HepG2 (cell line): ENCODE data around the gene PDCD10. TPM values are rescaled to one million over a fixed set of nuclear protein-coding genes. Genes with fewer than 3 reads are reported as not detected.

ENCODE experiments used
- DNMT1 ChIP-seq: sonication (generic); formaldehyde crosslinking; IDR thresholded peaks from 2 replicates; pipeline ENCODE4 v1.5.1; 2020; ENCODE audit warnings: mild to moderate bottlenecking, missing genetic modification reagents
- KMT2B ChIP-seq: IDR thresholded peaks from 2 replicates; pipeline ENCODE4 v1.6.1; 2016; ENCODE audit warnings: missing genetic modification reagents, missing compliant biosample characterization
- MAFG ChIP-seq: sonication (generic); formaldehyde crosslinking; IDR thresholded peaks from 2 replicates; pipeline ENCODE4 v1.5.1; 2020; ENCODE audit warnings: mild to moderate bottlenecking, missing genetic modification reagents
- NCOA5 ChIP-seq: sonication (generic); formaldehyde crosslinking; IDR thresholded peaks from 2 replicates; pipeline ENCODE4 v1.4.0; 2020; ENCODE audit warnings: missing genetic modification reagents
- NONO ChIP-seq, 2 experiments: fragments of 450-650 bp in 1 of 2; sonication (generic) in 1 of 2; formaldehyde crosslinking in 1 of 2; IDR thresholded peaks in 1 of 2; conservative IDR thresholded peaks in 1 of 2; 2 replicates each; pipeline versions ENCODE4 v1.6.1 to v1.8.0; 2017 to 2022; ENCODE audit warnings: mild to moderate bottlenecking in 1 of 2, missing genetic modification reagents in 1 of 2, moderate library complexity in 1 of 2
- POGZ ChIP-seq: sonication (generic); formaldehyde crosslinking; IDR thresholded peaks from 2 replicates; pipeline ENCODE4 v1.4.0; 2020; ENCODE audit warnings: mild to moderate bottlenecking, missing genetic modification reagents
- POLR2AphosphoS2 ChIP-seq: IDR thresholded peaks from 2 replicates; pipeline ENCODE4 v1.6.1; 2011; ENCODE audit warnings: low read depth, low read length, improper control_type of control experiment
- RAD51 ChIP-seq: fragments of 450-650 bp; IDR thresholded peaks from 2 replicates; pipeline ENCODE4 v1.6.1; 2016; ENCODE audit warnings: borderline replicate concordance
- SRSF4 ChIP-seq: fragments of 200-400 bp; formaldehyde crosslinking; IDR thresholded peaks from one replicate; pipeline ENCODE4 v1.6.1; 2018; ENCODE audit warnings: mild to moderate bottlenecking, low read depth, low read length, moderate library complexity; ENCODE audit not compliant: poor library complexity, severe bottlenecking
- THRA ChIP-seq: sonication (generic); formaldehyde crosslinking; IDR thresholded peaks from 2 replicates; pipeline ENCODE4 v1.4.0; 2020; ENCODE audit warnings: missing genetic modification reagents, borderline replicate concordance
- ZBTB37 ChIP-seq: sonication (generic); formaldehyde crosslinking; IDR thresholded peaks from 2 replicates; pipeline ENCODE4 v1.4.0; 2020; ENCODE audit warnings: mild to moderate bottlenecking, missing genetic modification reagents
- ZFP36L1 ChIP-seq: sonication (generic); formaldehyde crosslinking; IDR thresholded peaks from 2 replicates; pipeline ENCODE4 v1.8.0; 2022; ENCODE audit warnings: mild to moderate bottlenecking, missing genetic modification reagents, moderate library complexity
- ZNF235 ChIP-seq: sonication (generic); formaldehyde crosslinking; IDR thresholded peaks from 2 replicates; pipeline ENCODE4 v1.8.1; 2023; ENCODE audit warnings: mild to moderate bottlenecking, missing genetic modification reagents, borderline replicate concordance
- ZNF274 ChIP-seq: sonication (generic); formaldehyde crosslinking; IDR thresholded peaks from 2 replicates; pipeline ENCODE4 v1.5.1; 2020; ENCODE audit warnings: mild to moderate bottlenecking, missing genetic modification reagents
- ZNF343 ChIP-seq: sonication (generic); formaldehyde crosslinking; IDR thresholded peaks from 2 replicates; pipeline ENCODE4 v1.4.0; 2020; ENCODE audit warnings: mild to moderate bottlenecking, missing genetic modification reagents
- ZNF768 ChIP-seq: sonication (generic); formaldehyde crosslinking; IDR thresholded peaks from 2 replicates; pipeline ENCODE4 v1.4.0; 2020; ENCODE audit warnings: missing genetic modification reagents
- ZSCAN29 ChIP-seq: sonication (generic); formaldehyde crosslinking; conservative IDR thresholded peaks from 2 replicates; pipeline ENCODE4 v1.4.0; 2020; ENCODE audit warnings: mild to moderate bottlenecking, missing genetic modification reagents
- ZUFSP ChIP-seq: sonication (generic); formaldehyde crosslinking; IDR thresholded peaks from 2 replicates; pipeline ENCODE4 v1.9.0; 2021; ENCODE audit warnings: missing genetic modification reagents, mild to moderate bottlenecking, borderline replicate concordance
- polyA plus RNA-seq, 8 experiments: library from polyadenylated mRNA; depleted of rRNA in 3 of 8; stranded (reverse) in 7 of 8; unstranded in 1 of 8; fragments of >200 nt; fragmentation: Illumina TruSeq in 4 of 8; extraction: Trizol in 4 of 8; gene quantifications; 2 replicates each; pipeline versions ENCODE4 v1.2.1 to v1.2.3, GENCODE V29; 2011 to 2016; ENCODE audit warnings: low read depth in 4 of 8, missing spikeins in 1 of 8, mixed read lengths in 1 of 8; ENCODE audit not compliant: insufficient read depth in 1 of 8
- total RNA-seq, 5 experiments: library from RNA; depleted of rRNA; stranded (reverse); fragments of >200 nt; fragmentation: Illumina TruSeq; extraction: Trizol; gene quantifications; 2 replicates each; pipeline ENCODE4 v1.2.3, GENCODE V29; 2016; ENCODE audit warnings: low read depth in 1 of 5
- TF ChIP-seq, protein P1 (sequence below): sonication (generic); formaldehyde crosslinking; IDR thresholded peaks from 2 replicates; pipeline ENCODE4 v1.4.0; 2020; ENCODE audit warnings: missing genetic modification reagents, borderline replicate concordance
- TF ChIP-seq, protein P2 (sequence below): sonication (generic); formaldehyde crosslinking; IDR thresholded peaks from 2 replicates; pipeline ENCODE4 v1.4.0; 2020; ENCODE audit warnings: missing genetic modification reagents

The PDCD10 gene
- total and polyA plus RNA-seq, 2 of the 13 experiments (the other 11 are each of a cell fraction or from before 2014, with no cell fraction given) = 48.5 to 53.9 TPM

DNA sequence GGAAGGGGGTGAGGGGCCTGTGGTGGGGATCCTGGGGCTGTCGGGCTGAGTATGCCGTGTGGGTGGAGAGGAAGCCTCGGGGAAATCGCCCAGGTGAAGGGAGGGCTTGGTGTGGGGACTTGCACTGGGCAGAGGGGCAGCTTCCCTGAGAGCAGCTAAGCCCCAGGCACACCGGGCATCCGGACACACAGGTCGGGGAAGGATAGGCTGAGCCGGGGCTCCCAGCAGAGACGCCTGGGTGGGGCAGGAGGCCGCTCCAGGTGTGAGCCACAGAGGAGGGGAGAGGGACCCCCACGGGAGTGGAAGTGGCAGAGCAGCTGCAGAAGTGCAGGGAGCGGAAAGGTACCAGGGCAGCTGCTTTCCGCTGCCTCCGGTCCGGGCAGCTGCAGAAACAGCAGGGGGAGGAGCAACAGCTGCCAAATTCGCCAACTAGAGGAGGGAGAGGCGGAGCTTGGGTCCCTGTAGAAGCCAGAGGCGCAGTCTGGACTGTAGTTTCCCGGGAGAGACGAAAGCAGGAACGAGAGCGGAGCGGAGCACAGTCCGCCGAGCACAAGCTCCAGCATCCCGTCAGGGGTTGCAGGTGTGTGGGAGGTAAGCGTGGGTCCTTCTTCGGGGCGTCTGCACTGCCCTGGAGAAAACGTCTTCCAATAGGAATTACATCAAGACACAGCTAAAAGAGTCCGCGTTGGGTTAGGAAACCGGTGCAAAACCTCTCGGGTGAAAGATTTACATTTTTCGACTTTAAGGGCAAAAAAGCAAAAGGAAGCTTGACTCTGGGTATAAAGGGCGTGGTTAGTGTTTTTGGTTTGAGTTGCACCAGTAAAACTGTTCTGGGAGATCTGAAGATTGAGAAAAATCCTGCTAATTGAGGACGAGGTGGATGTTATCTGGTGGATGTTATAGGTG is 794 bp upstream of the PDCD10 start, which contains the start of gene SERPINI1 (continued):
- TF ChIP-seq, protein P1, sequence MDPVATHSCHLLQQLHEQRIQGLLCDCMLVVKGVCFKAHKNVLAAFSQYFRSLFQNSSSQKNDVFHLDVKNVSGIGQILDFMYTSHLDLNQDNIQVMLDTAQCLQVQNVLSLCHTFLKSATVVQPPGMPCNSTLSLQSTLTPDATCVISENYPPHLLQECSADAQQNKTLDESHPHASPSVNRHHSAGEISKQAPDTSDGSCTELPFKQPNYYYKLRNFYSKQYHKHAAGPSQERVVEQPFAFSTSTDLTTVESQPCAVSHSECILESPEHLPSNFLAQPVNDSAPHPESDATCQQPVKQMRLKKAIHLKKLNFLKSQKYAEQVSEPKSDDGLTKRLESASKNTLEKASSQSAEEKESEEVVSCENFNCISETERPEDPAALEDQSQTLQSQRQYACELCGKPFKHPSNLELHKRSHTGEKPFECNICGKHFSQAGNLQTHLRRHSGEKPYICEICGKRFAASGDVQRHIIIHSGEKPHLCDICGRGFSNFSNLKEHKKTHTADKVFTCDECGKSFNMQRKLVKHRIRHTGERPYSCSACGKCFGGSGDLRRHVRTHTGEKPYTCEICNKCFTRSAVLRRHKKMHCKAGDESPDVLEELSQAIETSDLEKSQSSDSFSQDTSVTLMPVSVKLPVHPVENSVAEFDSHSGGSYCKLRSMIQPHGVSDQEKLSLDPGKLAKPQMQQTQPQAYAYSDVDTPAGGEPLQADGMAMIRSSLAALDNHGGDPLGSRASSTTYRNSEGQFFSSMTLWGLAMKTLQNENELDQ (CRISPR knock-in tag) = no peak
- peak; percentile 47; the same call in 1 of the 2 replicates for TF ChIP-seq ZBTB37 (CRISPR knock-in tag)
- TF ChIP-seq RAD51 = no peak
- TF ChIP-seq ZNF235 (CRISPR knock-in tag) = no peak
- TF ChIP-seq DNMT1 (CRISPR knock-in tag) = no peak
- TF ChIP-seq ZSCAN29 (CRISPR knock-in tag) = no peak
- TF ChIP-seq MAFG (CRISPR knock-in tag) = no peak
- TF ChIP-seq ZNF768 = peak; percentile 24; the same call in 1 of the 2 replicates
- TF ChIP-seq, protein P2, sequence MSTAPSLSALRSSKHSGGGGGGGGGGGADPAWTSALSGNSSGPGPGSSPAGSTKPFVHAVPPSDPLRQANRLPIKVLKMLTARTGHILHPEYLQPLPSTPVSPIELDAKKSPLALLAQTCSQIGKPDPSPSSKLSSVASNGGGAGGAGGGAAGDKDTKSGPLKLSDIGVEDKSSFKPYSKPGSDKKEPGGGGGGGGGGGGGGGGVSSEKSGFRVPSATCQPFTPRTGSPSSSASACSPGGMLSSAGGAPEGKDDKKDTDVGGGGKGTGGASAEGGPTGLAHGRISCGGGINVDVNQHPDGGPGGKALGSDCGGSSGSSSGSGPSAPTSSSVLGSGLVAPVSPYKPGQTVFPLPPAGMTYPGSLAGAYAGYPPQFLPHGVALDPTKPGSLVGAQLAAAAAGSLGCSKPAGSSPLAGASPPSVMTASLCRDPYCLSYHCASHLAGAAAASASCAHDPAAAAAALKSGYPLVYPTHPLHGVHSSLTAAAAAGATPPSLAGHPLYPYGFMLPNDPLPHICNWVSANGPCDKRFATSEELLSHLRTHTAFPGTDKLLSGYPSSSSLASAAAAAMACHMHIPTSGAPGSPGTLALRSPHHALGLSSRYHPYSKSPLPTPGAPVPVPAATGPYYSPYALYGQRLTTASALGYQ = 0 out of 2 replicates have a peak, but pooled peaks have one; percentile 6
- TF ChIP-seq NCOA5 (CRISPR knock-in tag) = no peak
- peak; percentile 75 for TF ChIP-seq KMT2B (CRISPR knock-in tag)
- no peak for TF ChIP-seq NONO (IDR thresholded peaks at IDR 0.05)
- TF ChIP-seq NONO (CRISPR knock-in tag; conservative IDR thresholded peaks at IDR 0.05) = no peak
- TF ChIP-seq POLR2AphosphoS2 = no peak
- TF ChIP-seq ZNF343 (CRISPR knock-in tag) = peak; percentile 84
- no peak for TF ChIP-seq ZUFSP
- TF ChIP-seq ZNF274 (CRISPR knock-in tag) = peak; percentile 68; the same call in 1 of the 2 replicates
- TF ChIP-seq POGZ = no peak
- TF ChIP-seq THRA = no peak
- TF ChIP-seq ZFP36L1 (CRISPR knock-in tag) = no peak
- no peak for TF ChIP-seq SRSF4
